Activated naive CD4-positive, alpha-beta T cell treated with anti-CD3 and anti-CD28 coated beads, Interleukin-2, amount 50 U/mL, for 72 hours (primary cell): ENCODE measurements around the gene INTS11. TPM values are rescaled to one million over a fixed set of nuclear protein-coding genes. Genes with fewer than 3 reads are reported as not detected.

Source experiments
- ATAC-seq, 2 donors: fragments of 150-1000 bp; cut with Tn5 transposase; 2 replicates each; pipeline ENCODE4 v1.10.0; 2021; ENCODE audit warnings: mild to moderate bottlenecking in 2 of 2, moderate library complexity in 2 of 2
- DNase-seq, 2 donors: peaks; one replicate each; pipeline ENCODE4 v3.0.0; 2021 to 2022; ENCODE audit warnings: low spot score in 2 of 2
- H3K27ac Mint-ChIP-seq, 2 donors: one replicate each; pipeline ENCODE4 v1.8.0; 2022; ENCODE audit warnings: mild to moderate bottlenecking in 2 of 2, mixed read lengths in 2 of 2
- H3K36me3 Mint-ChIP-seq, 2 donors: one replicate each; pipeline ENCODE4 v1.8.0; 2022; ENCODE audit warnings: mixed read lengths in 2 of 2
- H3K9me3 Mint-ChIP-seq, 2 donors: one replicate each; pipeline ENCODE4 v1.8.0; 2022; ENCODE audit warnings: mixed read lengths in 2 of 2
- total RNA-seq, 2 donors: library from RNA; stranded (reverse); gene quantifications; one replicate each; pipeline ENCODE4 v1.2.3, GENCODE V29; 2022

The INTS11 gene
- total RNA-seq, 2 donors from 2014 or later, result 119 to 142 TPM

DNA sequence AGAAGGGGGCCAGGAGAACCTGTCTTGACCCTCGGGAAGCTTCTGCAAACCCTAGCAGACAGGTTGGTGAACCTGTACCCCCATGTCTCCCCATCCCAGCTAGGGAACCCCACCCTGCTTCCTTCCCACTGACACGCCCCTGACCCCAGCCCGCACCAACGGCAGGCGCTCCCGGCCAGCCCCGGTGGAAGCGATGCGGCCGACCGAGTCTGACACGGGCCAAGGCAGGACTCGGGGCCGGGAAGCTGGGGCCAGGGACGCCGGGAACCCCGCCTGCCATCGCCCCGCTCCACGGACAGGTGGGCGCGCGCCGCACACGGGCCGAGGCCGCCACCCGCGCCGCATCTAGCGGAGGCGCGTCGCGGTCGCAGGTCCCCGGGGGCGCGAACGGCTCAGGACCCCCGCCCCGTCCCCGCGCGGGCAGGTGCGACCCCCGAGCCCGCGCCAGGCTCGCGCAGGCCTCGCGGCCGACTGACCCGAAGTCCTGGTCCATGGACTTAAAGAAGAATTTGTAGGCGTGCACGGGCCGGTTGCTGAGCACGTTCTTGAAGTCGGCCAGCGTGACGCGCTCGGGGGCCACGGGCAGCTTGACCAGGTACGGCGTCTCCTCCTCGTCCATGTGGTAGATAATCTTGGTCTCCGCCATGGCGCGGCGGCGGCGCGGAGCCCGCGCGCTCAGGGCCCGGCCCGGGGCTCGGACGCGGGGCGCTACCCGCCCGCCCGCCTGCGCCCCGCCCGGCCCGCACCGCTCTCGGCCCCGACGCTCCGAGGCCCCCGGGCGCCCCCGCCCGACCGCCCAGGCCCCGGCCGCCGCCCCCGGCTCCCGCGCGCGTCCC is 24.2 kb upstream of the INTS11 start:
- ATAC-seq (peak; percentile 9 to 40), DNase-seq (no peak)
- Mint-ChIP-seq H3K9me3 (no peaks in the 10 kb centered on the region), H3K36me3 (no peaks in the 10 kb centered on the region), H3K27ac (peak overlapping the region in 1 of 2 donors; percentile 65)

GRCh38 chr1:1347663-1348419 is 23.4 kb upstream of the INTS11 start:
- ATAC-seq (no peak), DNase-seq (no peak)
- no peaks in the 10 kb centered on the region for H3K36me3 Mint-ChIP-seq
- no peaks in the 10 kb centered on the region for H3K9me3 Mint-ChIP-seq
- H3K27ac Mint-ChIP-seq, result peak overlapping the region in 1 of 2 donors; percentile 65

- Mint-ChIP-seq H3K36me3 (no peaks in the 10 kb centered on the region), H3K27ac (peak overlapping the region in 1 of 2 donors; percentile 65), H3K9me3 (no peaks in the 10 kb centered on the region)
- DNase-seq (no peak), ATAC-seq (no peak)
Observed at GRCh38 chr1:1347026-1347595, 22.7 kb upstream of the INTS11 start.

DNA sequence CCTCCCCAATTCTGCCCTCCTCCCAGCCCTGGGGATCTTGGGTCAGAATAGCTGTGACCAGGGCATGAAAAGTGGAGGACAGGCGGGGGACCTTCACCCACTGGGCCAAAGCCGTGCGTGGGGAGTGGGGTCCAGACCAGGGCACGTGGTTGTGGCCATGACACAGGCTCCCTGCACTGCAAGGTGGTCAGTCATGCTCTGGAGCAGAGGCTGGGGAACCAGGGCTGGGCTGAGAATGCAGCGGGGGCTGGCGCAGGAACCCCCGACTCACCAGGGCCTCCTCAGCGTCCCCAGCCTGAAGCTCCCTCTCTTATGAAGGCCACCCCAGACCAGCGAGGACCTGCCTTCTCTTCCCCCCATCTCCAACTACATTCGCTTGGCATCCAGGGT is 22.0 kb upstream of the INTS11 start:
- ATAC-seq (no peak), DNase-seq (no peak)
- no peaks in the 10 kb centered on the region for H3K9me3 Mint-ChIP-seq
- H3K36me3 Mint-ChIP-seq, result peaks cover under 1% of the 10 kb centered on the region in 2 donors
- no peak overlapping the region for H3K27ac Mint-ChIP-seq

DNA sequence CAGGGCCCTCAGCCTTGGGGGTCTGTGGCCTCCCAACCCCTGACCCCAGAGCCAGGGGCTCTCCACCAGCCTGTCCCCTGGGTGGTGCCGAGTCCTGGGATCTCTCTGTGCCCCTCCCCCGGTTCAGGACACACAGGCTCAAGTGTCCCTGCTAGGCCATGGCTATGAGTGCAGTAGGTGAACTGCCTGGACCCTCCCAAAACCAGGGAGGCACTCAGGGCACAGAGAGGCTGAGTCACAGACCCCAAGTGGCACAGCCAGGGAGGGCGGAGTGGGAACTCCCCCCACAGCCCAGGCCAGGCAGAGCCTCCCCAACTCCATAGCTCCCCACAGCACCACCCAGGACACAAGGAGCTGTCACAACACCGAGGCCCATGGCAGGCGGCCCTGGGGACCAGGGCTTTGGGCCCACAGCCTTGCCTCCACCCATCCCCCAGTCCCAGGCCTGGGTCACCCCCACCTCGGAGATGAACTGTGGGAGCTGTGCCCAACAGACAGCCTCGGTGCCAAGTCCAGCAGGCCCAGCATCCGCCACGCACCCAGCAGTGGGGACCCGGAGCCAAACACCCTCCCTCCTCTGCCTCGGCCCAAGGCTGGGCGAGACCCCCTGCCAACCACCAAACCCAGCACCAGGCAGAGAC is 21.5 kb upstream of the INTS11 start:
- Mint-ChIP-seq H3K36me3 (peaks cover 5 to 6% of the 10 kb centered on the region in 2 donors), H3K27ac (no peak overlapping the region), H3K9me3 (no peaks in the 10 kb centered on the region)
- DNase-seq (no peak), ATAC-seq (no peak)

DNA sequence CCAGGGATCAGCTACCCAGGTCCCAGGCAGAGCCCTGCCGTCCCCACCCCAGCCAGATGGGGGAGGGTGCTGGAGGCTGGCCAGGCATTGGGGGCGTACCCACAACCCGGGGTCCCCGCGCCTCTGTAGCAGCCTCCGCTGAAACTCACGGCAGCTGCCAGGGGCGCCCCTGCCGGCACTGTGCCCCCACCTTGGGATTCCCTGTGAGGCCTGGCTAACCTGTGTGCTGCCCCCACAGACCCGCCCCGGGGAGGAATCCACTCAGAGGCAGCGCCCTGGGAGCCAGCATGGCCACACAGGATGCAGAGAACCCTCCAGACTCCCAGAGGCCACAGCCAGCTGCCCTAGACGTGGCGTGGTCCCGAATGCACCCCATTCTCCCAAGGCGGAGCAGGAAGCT is 20.9 kb upstream of the INTS11 start:
- Mint-ChIP-seq H3K9me3 (no peaks in the 10 kb centered on the region), H3K27ac (no peak overlapping the region), H3K36me3 (peaks cover 9 to 11% of the 10 kb centered on the region in 2 donors)
- DNase-seq, result no peak
- no peak for ATAC-seq

DNA sequence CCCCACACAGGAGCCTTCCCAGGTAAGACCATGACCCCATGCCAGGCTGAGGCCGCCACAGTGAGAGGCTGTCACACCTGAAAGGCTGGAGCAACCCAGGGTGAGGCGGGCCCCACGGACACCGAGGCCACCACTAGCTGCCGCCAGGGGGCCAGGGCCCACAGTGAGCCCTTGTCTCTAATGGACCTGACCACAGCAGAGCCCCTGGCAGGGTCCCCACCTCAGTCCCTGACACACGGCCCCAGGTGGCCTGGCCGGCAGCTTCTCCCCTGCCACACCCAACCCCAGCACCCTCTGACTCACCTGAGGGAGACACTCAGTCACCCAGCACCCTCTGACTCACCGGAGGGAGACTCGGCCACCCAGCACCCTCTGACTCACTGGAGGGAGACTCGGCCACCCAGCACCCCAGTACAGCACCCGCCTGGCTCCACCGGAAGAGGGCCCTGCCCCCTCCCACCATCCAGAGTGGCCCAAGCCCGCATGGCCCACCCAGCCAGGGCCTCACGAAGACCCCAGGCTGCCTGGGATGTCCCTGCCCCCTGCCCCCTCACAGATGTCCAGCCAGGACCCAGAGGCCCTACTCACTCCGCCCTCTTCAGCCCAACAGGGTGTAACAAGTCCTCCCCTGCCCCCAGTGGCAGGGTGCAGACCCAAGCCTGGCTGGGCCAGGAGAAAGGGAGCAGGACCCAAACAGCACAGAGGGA is 20.3 kb upstream of the INTS11 start:
- H3K36me3 Mint-ChIP-seq, result peaks cover 9 to 12% of the 10 kb centered on the region in 2 donors
- ATAC-seq (peak; percentile 63 to 89), DNase-seq (peak in 1 of 2 donors; percentile 78)
- no peaks in the 10 kb centered on the region for H3K9me3 Mint-ChIP-seq
- H3K27ac Mint-ChIP-seq, result peak overlapping the region in 1 of 2 donors; percentile 36

DNA sequence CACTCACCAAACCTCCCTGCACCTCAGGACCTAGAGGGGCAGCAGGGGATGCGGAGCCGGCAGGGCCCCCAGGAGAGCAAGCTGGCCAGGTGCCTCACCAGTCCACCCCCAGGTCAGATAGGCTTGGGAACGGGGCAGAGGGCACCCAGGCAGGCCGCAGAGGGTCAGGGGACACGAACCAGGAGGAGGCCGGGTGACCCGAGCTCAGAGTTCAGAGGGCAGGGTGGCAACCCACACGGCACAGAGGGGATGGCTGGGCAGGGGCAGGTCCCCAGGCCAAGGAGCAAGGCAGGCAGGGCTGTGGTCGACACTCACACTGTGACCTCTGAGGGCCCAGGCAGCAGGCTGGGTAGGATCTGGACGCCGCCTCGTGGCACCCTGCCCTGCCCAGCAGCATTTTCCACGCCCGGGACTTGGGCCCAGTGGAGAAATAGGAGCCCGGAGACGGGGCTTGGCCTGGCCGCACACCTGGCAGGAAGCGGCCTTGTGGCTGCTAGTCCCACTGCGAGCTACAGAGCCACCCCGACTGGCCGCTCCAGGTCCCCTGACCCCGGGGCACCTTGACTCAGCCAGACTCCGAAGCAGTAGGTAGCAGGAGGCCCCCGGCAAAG is 19.5 kb upstream of the INTS11 start:
- no peak for DNase-seq
- no peak for ATAC-seq
- peak overlapping the region in 1 of 2 donors; percentile 17 for H3K27ac Mint-ChIP-seq
- H3K36me3 Mint-ChIP-seq, result peaks cover 9 to 12% of the 10 kb centered on the region in 2 donors
- H3K9me3 Mint-ChIP-seq, result no peaks in the 10 kb centered on the region

- DNase-seq (no peak), ATAC-seq (no peak)
- Mint-ChIP-seq H3K9me3 (no peaks in the 10 kb centered on the region), H3K36me3 (peaks cover 9 to 12% of the 10 kb centered on the region in 2 donors), H3K27ac (no peak overlapping the region)
Observed at GRCh38 chr1:1342584-1343115, 18.2 kb upstream of the INTS11 start.

GRCh38 chr1:1342061-1342562 is 17.7 kb upstream of the INTS11 start:
- H3K27ac Mint-ChIP-seq, result no peak overlapping the region
- H3K36me3 Mint-ChIP-seq, result peaks cover 9 to 12% of the 10 kb centered on the region in 2 donors

DNA sequence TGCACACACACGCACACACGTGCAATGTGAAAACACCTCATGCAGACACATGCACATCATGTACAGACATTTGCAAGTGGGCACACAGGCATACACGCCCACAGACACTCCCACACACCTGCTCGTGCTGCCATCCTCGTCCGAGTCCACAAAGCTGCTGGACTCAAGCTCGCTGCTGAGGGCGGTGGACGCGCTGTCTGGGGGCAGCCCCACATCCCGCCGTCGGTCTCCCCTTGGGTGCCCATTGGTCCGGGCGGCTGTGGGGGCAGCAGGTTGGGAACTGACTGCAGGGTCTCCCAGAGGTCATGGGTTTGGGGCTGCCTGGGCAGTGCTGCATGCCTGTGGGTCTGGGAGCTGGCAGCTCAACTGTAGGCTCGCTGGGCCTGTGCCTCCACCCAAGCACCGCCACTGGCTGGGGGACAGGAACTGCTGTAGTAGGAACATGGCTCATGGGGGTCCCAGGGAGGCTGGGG is 17.1 kb upstream of the INTS11 start:
- ATAC-seq (no peak), DNase-seq (no peak)
- Mint-ChIP-seq H3K9me3 (no peaks in the 10 kb centered on the region), H3K36me3 (peaks cover 9 to 12% of the 10 kb centered on the region in 2 donors), H3K27ac (no peak overlapping the region)

More at GRCh38 chr1:1342061-1342562, 17.7 kb upstream of the INTS11 start:
- DNase-seq, result no peak
- no peaks in the 10 kb centered on the region for H3K9me3 Mint-ChIP-seq
- no peak for ATAC-seq

DNA sequence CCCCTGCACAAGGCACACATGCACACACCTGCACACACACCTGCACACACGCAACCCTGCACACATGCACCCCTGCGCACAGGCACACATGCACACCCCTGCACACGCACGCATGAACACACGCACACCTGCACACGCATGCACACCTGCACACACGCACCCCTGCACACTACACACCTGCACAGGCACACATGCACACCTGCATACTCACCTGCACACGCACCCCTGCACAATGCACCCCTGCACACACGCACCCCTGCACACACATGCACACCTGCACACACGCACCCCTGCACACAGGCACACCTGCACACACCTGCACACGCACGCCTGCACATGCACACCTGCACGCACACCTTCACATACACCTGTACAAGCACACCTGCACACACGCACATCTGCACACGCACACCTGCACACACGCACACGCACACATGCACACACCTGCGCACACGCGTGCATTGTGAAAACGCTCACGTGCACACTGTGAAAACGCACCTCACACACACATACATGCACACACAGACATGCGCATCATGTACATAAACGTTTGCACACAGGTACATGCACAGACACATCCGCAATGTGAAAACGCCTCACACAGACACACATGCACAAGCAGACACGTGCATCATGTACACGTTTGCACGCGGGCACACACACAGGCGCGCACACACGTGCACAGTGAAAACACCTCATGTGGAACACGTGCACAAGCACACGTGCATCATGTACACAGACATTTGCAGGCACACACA is 16.5 kb upstream of the INTS11 start:
- Mint-ChIP-seq H3K27ac (no peak overlapping the region), H3K9me3 (no peaks in the 10 kb centered on the region), H3K36me3 (peaks cover 9 to 12% of the 10 kb centered on the region in 2 donors)
- no peak for DNase-seq
- no peak for ATAC-seq

GRCh38 chr1:1340185-1340584 is 15.7 kb upstream of the INTS11 start:
- DNase-seq, result no peak
- Mint-ChIP-seq H3K36me3 (peaks cover 9 to 12% of the 10 kb centered on the region in 2 donors), H3K9me3 (no peaks in the 10 kb centered on the region), H3K27ac (no peak overlapping the region)
- no peak for ATAC-seq

DNA sequence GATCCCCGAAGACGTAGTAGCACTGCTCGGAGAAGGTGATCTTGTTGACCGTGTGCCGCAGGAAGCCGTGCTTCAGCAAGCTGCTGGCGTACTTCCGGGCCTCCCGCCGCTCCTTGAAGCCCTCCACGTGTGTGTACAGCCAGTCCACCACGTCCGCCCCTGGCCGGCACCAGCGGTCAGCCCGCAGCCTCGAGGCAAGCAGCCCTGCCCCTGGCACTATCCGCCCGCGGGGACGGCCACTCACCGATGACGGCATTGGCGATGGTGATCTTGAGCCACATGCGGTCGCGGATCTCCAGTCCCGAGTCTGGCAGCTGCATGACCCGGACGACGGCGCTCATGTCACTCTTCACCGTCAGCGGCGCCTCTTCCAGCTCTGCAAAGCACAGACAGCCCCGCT is 13.8 kb upstream of the INTS11 start:
- Mint-ChIP-seq H3K36me3 (peaks cover 9 to 12% of the 10 kb centered on the region in 2 donors), H3K27ac (no peak overlapping the region), H3K9me3 (no peaks in the 10 kb centered on the region)
- ATAC-seq, result no peak
- no peak for DNase-seq

DNA sequence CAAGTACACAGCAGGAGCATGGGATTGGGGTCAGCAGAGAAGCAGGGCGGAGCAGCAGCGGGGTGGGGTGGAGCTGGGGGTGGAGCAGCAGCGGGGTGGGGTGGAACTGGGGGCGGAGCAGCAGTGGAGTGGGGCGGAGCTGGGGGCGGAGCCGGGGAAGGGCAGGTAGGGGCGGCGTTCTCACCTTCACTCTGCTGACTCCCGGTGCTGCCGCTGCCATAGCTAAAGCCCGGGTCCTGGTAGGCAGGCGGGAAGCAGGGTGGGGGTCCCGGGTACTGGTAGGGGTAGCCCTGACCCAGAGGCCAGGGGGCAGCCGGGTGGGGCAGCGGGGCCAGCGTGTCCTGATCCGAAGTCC is 13.3 kb upstream of the INTS11 start:
- no peaks in the 10 kb centered on the region for H3K9me3 Mint-ChIP-seq
- peaks cover 9 to 12% of the 10 kb centered on the region in 2 donors for H3K36me3 Mint-ChIP-seq
- peak in 1 of 2 donors; percentile 63 for DNase-seq
- ATAC-seq, result peak in 1 of 2 donors; percentile 75
- H3K27ac Mint-ChIP-seq, result no peak overlapping the region
